Choroid plexus epithelial cell (primary cell): ENCODE results near the gene THSD4.

Source experiments
- DNase-seq: peaks from one replicate; pipeline ENCODE4 v3.0.0-alpha.2; 2010; ENCODE audit warnings: low read depth
- H3K4me3 ChIP-seq: 2 replicates; pipeline ENCODE4 v1.5.1; 2011; ENCODE audit warnings: low read depth, mild to moderate bottlenecking, control low read depth, low read length, moderate library complexity
- CTCF ChIP-seq: conservative IDR thresholded peaks from 2 replicates; pipeline ENCODE4 v1.5.1; 2011; ENCODE audit warnings: low read depth, mild to moderate bottlenecking, control low read depth, inconsistent platforms, low read length, moderate library complexity

Gene THSD4

GRCh38 chr15:71444032-71444810 lies 328.9 kb downstream of the THSD4 start:
- DNase-seq: no peak
- TF ChIP-seq CTCF: no peak
- H3K4me3 ChIP-seq: no peak overlapping the region

GRCh38 chr15:71444866-71445590 lies 329.8 kb downstream of the THSD4 start:
- H3K4me3 ChIP-seq: no peak overlapping the region
- peak; percentile 47 for DNase-seq
- no peak for TF ChIP-seq CTCF

GRCh38 chr15:71447328-71448250 lies 332.3 kb downstream of the THSD4 start:
- DNase-seq: peak; percentile 51
- H3K4me3 ChIP-seq: no peak overlapping the region
- no peak for TF ChIP-seq CTCF

- DNase-seq: peak; percentile 84
- TF ChIP-seq CTCF: peak; percentile 83
- H3K4me3 ChIP-seq: no peak overlapping the region
These were observed 333.4 kb downstream of the THSD4 start for GRCh38 chr15:71448688-71449114.

GRCh38 chr15:71449363-71449762 lies 334.1 kb downstream of the THSD4 start:
- no peak for DNase-seq
- no peak for TF ChIP-seq CTCF
- H3K4me3 ChIP-seq: no peak overlapping the region

GRCh38 chr15:71449956-71450355 lies 334.7 kb downstream of the THSD4 start:
- TF ChIP-seq CTCF: no peak
- H3K4me3 ChIP-seq: no peak overlapping the region
- no peak for DNase-seq
